NCI-H187 (cell line): ENCODE measurements around the gene BCLAF3.

Experiments
- DNase-seq, 2 experiments: peaks; one replicate each; lab custom pipeline; 2025; lab: John Stamatoyannopoulos, UW

BCLAF3 gene

DNA sequence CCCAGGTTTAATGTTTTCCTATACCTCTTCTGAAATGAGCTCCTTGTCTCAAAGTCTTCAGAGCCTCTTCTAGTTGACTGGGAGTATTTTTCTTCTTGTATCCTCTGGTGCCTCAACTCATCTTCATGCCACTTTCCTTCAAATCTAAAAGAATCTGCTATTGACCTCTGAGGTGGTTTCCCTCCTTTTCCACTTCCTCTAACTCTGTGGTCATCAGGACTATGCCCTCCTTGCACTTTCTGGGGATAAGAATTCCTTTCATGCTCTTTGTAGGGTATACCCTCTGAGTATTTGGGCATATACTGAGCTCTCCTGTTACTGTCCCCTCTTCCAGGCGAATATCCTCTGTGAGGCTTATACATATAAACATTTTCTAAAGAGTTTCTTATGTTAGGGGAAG is 24.8 kb downstream of the BCLAF3 start:
- DNase-seq = no peak

DNA sequence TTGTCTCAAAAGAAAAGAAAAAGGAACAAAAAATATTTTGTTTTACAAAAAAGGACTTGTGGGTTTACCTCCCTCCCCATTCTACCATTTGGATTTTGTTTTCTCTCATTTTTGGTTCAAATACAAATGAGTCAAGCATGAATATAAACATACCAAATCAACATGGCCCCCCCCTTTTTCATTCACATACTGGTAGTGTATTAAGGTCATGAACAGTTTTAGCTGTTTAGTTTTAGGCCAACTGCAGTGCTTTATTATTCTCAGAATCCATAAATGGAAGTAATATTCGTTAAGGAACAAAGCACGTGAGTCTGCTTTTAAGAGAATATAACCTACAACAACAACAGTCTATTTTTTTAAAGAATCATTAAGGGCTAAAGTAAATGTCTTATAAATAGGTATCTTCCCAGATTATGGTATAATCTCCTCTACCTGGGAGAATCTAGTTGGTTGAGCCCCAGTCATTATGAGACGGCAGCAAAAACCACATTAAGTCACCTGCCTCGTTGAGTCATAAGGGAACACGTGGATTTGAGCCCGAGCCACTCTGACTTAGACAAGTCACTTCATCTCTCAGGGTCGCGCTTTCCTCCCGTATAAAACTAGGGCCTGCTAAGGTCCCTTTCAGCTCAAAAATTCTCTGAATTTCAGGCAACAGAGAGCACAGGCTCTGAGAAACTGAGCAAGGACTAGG is 26.7 kb downstream of the BCLAF3 start:
- DNase-seq = no peak

DNA sequence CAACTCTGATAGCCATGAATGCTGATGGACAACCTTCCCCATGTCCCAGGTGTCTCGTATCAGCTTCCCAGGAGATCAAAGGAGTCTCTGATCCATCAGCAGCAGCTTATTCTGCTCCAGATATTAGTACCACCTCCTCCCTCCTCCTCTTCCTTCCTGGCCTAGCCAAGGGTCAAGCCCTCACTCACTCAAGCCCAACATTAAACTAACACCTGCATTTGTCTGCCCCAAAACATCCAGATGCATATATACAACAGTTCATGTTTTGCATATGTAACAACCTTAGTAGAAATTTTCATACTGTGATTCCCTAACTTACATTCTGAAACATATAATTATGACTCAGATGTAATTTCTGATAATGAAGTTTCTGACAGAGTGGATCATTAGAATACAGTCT is 29.9 kb downstream of the BCLAF3 start:
- no peak for DNase-seq

DNA sequence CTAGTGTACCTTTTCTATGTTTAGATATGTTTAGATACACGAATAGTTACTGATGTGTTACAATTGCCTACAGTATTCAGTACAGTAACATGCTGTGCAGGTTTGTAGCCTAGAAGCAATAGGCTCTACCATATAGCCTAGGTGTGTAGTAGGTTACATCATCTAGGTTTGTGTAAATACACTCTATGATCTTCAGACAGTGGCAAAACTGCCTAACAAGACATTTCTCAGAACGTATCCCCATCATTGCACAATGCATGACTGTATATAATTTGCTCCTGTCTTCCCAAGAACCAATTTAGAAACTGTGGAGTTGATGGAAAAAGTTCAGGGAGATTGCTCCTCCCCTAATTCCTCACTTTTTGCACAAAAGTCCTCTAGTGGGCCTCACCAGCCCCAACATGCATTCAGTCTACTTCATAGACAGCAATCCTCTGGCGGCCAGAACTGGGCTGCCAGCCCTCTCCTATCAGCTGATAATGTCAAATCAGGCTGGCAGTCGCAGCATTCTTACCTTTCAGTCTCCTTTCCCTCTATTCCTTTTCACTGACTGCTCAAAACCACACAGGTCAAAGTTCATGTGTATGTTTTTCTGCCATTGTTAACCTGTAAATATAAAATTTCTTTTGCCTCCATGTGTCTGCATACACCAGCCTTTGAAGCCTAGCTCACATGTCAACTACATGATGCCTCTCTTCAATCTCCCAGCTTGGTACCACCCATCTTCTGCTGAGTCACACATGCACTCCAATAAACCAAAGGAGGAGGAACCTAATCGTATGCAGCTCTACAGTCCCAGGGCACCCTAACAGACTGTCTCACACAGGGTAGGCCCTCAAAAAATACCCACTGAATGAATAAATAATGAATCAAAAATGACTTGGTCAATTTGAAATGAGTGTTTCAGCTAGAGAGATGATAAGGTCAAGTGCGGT is 32.0 kb downstream of the BCLAF3 start:
- DNase-seq = no peak

DNA sequence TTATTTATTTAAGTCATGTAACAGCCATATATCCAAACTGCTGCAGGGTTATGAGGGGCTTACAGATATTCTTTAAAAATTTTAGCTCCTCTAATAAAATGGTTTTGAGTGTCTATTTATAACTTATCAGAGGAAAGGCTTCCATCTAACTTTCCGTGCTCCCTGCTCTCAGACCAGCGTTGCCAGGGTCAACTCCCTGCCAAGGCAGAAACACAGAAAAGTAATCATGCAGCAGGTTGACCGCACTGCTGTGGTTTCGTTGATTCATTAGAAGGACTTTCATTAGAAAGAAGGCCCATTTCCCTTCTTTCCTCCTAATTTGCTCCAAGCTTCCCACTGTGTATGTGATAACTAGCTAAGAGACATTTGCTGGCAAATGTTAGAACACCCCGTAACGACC is 33.9 kb downstream of the BCLAF3 start:
- DNase-seq = no peak

DNA sequence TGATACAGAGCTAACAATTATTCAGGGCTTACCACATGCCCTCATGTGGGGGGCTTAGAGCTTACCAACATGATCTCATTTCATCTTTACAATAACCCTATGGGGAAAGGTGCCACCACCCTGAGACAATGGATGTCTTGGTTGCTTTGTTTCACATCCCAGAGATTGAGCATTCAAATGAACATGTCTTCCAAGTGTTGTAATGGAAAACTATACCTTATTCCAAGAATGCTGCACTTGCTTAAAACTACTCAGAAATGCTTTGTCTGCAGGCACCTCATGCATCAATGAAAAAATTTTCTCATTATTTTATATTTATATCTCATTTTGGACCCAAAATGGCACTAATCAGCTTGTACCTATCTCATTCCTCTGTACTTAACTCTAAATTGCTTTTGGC is 34.6 kb downstream of the BCLAF3 start:
- no peak for DNase-seq

DNA sequence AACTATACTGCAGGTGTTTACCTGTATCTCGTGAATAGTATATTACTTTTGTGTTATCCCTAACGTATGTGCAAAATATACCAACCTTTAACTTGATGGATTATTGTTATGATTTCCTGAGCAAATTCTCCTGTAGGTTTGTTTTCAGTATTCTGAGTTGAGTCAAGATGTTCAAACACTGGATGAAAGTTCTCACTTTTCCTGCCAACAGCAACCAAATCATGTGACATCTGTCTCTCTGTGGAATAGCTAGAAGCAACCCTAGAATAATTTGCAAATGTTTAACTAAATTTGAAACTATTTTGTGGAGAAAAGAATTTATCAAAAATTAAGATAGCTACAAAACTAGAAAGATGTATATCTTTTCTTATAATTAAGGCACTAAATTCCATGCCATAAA is 35.6 kb downstream of the BCLAF3 start:
- DNase-seq = no peak

DNA sequence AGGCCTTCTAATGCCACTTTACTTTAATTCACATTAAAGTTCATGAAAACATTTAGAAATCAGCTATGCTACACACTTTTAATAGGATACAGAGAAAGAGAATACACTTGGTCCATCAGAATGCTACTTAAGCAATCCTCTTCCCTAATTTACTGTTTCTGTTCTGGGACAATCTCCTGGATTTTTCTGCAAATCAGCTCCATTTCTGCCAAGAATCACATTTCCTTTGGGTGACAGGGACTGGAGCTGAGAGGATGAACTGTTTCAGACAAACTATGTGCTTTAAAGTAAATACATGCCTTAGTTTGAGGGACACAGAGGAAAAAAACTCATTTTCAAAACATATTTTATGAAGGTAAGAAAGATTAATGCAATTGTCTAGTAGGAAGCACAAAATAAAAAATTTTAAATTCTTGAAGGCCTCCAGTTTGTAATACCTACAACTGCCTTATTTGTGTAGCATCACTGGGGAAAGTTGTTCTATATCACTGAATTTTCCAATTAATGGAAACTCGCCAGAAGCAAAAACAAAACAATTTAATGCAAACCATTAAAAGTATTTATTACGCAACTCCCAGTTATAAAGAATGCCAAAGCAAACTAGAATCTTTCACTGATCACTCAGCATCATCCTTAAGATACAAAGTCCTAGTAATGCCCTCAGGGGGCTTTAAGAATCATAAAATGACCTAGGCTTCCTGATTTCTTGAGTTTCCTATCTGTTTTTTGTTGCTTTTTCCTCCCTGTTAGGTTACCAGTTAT is 36.3 kb downstream of the BCLAF3 start:
- no peak for DNase-seq

DNA sequence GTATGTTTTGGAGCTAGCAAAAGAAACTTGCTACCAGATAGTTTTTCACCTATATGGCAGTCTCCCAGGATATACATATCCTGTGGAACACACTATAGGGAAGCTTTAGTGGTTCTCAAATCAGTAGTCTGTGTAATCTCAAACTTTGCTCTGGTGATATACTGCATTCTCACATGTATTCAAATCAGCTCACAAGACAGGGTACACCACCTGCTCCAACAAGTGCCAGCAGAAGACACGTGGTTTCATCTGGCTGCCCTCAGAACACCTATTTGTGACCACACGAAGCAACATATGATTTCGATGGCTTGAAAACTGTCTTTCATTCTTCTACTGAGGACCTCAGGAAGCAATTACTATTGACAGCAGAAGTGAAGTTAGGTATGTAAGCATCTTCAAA is 37.7 kb downstream of the BCLAF3 start:
- DNase-seq = no peak

DNA sequence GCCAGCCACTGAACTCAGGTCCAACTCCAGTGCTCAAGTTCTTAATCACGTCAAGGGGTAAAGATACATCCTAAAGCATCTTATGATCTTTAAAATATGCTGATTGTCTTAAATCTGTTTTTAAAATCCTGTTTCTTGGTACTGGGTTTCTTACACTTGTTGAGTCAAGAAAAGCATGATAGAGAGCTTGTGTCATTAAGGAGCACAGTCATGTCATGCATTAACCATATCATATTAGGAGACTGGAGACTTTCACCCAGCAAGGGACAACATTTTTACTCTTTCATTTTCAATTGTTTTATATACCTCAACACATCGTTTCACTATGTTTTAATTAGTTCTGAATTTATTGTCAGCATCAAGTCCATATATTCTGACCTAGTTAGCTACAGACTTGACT is 41.5 kb downstream of the BCLAF3 start:
- no peak for DNase-seq

DNA sequence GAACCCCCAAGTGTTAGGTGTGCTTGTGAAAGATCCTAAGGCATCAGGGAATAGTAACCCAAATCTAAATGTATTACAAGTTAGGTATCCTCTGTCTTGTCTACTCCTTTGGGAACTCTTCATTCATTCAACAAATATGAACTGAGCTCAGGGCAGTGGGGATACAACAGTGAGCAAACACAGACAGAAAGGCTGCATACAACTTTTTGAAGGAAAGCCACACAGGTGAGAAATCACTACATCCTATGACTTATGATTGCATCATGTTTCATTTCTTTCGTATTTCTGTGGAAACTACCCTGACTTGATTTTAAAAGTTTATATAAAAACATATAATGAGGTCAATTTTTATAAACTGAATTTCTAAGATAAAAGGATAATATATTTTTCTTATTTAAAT is 43.2 kb downstream of the BCLAF3 start:
- no peak for DNase-seq
